Activated T-helper 17 cell treated with anti-CD3 and anti-CD28 coated beads, Interleukin-2, amount 50 U/mL, for 72 hours (primary cell): Measurements from ENCODE around the gene IL1RN. TPM values are rescaled to one million over a fixed set of nuclear protein-coding genes. Genes with fewer than 3 reads are reported as not detected.
"Not testable (repeated sequence)": the region's sequence is repeated elsewhere in the genome, so short reads cannot be mapped to it uniquely, and the experiment has no call there.

Experiments
- ATAC-seq: fragments of 150-1000 bp; cut with Tn5 transposase; replicated peaks from 2 replicates; pipeline ENCODE4 v1.10.0; 2021; ENCODE audit warnings: mild to moderate bottlenecking, moderate library complexity
- H3K27ac Mint-ChIP-seq: one replicate; pipeline ENCODE4 v1.8.0; 2022; ENCODE audit warnings: mixed read lengths
- H3K27me3 Mint-ChIP-seq: one replicate; pipeline ENCODE4 v1.8.0; 2022; ENCODE audit warnings: mixed read lengths
- H3K36me3 Mint-ChIP-seq: one replicate; pipeline ENCODE4 v1.8.0; 2022; ENCODE audit warnings: low read depth, mild to moderate bottlenecking, mixed read lengths
- H3K4me1 Mint-ChIP-seq: one replicate; pipeline ENCODE4 v1.8.0; 2022; ENCODE audit warnings: mixed read lengths
- H3K4me3 Mint-ChIP-seq: one replicate; pipeline ENCODE4 v1.8.0; 2022; ENCODE audit warnings: mild to moderate bottlenecking, mixed read lengths
- H3K9me3 Mint-ChIP-seq: one replicate; pipeline ENCODE4 v1.8.0; 2022; ENCODE audit warnings: mixed read lengths
- total RNA-seq, 2 donors: library from RNA; stranded (reverse); gene quantifications; one replicate each; pipeline ENCODE4 v1.2.3, GENCODE V29; 2022

Gene IL1RN
- total RNA-seq, 2 donors from 2014 or later, result 12.8 to 32.8 TPM

GRCh38 chr2:113093613-113093977 lies 33.8 kb upstream of the IL1RN start:
- Mint-ChIP-seq H3K27me3 (peaks cover 11% of the 10 kb centered on the region), H3K36me3 (peaks cover 9% of the 10 kb centered on the region), H3K4me3 (no peak overlapping the region), H3K4me1 (peaks cover 20% of the 10 kb centered on the region), H3K9me3 (peaks cover 10% of the 10 kb centered on the region), H3K27ac (no peak overlapping the region)
- no peak for ATAC-seq

GRCh38 chr2:113096306-113096705 lies 31.1 kb upstream of the IL1RN start:
- peak overlapping the region; percentile 90 for H3K27ac Mint-ChIP-seq
- peaks cover 11% of the 10 kb centered on the region for H3K27me3 Mint-ChIP-seq
- H3K4me3 Mint-ChIP-seq, result peak overlapping the region; percentile 83
- not testable (repeated sequence) for H3K36me3 Mint-ChIP-seq, ATAC-seq
- H3K4me1 Mint-ChIP-seq, result peaks cover 23% of the 10 kb centered on the region
- peaks cover 10% of the 10 kb centered on the region for H3K9me3 Mint-ChIP-seq

DNA sequence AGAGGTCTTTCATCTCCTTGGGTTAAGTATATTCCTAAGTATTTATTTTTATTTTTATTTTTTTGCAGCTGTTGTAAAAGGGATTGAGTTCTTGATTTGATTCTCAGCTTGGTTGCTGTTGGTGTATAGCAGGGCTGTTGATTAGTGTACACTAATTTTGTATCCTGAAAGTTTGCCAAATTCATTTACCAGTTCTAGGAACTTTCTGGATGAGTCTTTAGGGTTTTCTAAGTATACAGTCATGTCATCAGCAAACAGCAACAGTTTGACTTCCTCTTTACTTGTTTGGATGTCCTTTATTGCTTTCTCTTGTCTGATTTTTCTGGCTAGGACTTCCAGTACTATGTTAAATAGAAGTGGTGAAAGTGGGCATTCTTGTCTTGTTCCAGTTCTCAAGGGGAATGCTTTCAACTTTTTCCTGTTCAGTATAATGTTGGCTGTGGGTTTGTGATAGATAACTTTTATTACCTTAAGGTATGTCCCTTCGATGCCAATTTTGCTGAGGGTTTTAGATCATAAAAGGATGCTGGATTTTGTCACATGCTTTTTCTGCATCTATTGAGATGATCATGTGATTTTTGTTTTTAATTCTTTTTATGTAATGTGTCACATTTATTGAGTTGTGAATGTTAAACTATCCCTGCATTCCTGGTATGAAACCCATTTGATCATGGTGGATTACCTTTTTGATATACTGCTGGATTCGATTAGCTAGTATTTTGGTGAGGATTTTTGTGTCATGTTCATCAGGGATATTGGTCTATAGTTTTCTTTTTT lies 30.4 kb upstream of the IL1RN start:
- H3K27me3 Mint-ChIP-seq, result peaks cover 11% of the 10 kb centered on the region
- H3K9me3 Mint-ChIP-seq, result peaks cover 10% of the 10 kb centered on the region
- H3K36me3 Mint-ChIP-seq, result not testable (repeated sequence)
- peak; percentile 73 for ATAC-seq
- peak overlapping the region; percentile 83 for H3K4me3 Mint-ChIP-seq
- H3K27ac Mint-ChIP-seq, result peak overlapping the region; percentile 90
- H3K4me1 Mint-ChIP-seq, result peaks cover 24% of the 10 kb centered on the region

DNA sequence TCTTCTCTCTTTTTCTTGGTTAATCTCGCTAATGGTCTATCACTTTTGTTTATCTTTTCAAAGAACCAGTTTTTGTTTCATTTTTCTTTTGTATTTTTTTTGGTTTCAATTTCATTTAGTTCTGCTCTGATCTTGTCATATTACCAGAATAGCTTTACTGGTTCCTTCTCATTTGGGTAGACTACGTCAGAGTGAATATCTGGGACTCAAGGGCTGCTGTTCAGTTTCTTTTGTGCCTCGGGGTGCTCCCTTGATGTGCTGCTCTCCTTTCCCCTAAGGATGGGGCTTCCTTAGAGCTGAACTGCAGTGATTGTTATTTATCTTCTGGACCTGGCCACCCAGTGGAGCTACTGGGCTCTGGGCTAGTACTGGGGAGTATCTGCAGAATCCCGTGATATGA lies 29.4 kb upstream of the IL1RN start:
- Mint-ChIP-seq H3K9me3 (peaks cover 10% of the 10 kb centered on the region), H3K36me3 (peaks cover 9% of the 10 kb centered on the region), H3K27me3 (peaks cover 10% of the 10 kb centered on the region), H3K4me3 (peak overlapping the region; percentile 83), H3K4me1 (peaks cover 34% of the 10 kb centered on the region), H3K27ac (peak overlapping the region; percentile 90)
- ATAC-seq, result peak; percentile 88

- Mint-ChIP-seq H3K36me3 (peaks cover 9% of the 10 kb centered on the region), H3K27ac (peak overlapping the region; percentile 90), H3K4me3 (peak overlapping the region; percentile 83), H3K4me1 (peaks cover 39% of the 10 kb centered on the region), H3K9me3 (peaks cover 10% of the 10 kb centered on the region), H3K27me3 (peaks cover 5% of the 10 kb centered on the region)
- no peak for ATAC-seq
These were observed 28.9 kb upstream of the IL1RN start for GRCh38 chr2:113098532-113098931.

DNA sequence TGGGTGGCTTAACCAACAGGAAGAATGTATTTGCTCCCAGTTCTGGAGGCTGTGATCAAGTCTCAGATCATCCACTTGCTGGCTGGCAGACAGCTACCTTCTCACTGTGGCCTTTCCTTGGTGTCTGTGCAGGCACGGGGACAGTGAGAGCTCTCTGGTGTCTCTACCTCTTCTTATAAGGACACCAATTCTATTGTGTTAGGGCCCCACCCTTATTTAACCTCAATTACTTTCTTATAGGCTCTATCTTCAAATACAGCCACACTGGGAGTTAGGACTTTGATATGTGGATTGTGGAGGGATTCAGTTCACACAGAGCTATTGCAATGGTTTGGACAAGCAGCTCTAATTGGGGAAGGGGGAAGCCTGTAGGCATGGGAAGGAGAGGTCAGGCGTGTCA lies 25.3 kb upstream of the IL1RN start:
- Mint-ChIP-seq H3K36me3 (peaks cover 14% of the 10 kb centered on the region), H3K4me1 (peaks cover 38% of the 10 kb centered on the region), H3K27me3 (no peaks in the 10 kb centered on the region), H3K9me3 (peaks cover 7% of the 10 kb centered on the region), H3K4me3 (peak overlapping the region; percentile 65), H3K27ac (peak overlapping the region; percentile 92)
- ATAC-seq, result no peak

- peak overlapping the region; percentile 92 for H3K27ac Mint-ChIP-seq
- H3K27me3 Mint-ChIP-seq, result no peaks in the 10 kb centered on the region
- peaks cover 7% of the 10 kb centered on the region for H3K36me3 Mint-ChIP-seq
- H3K4me3 Mint-ChIP-seq, result peak overlapping the region; percentile 65
- no peak for ATAC-seq
- H3K9me3 Mint-ChIP-seq, result no peaks in the 10 kb centered on the region
- H3K4me1 Mint-ChIP-seq, result peaks cover 28% of the 10 kb centered on the region
These were observed 24.1 kb upstream of the IL1RN start for GRCh38 chr2:113103277-113103676.

- H3K36me3 Mint-ChIP-seq, result peaks cover 5% of the 10 kb centered on the region
- ATAC-seq, result peak; percentile 81
- peaks cover 25% of the 10 kb centered on the region for H3K4me1 Mint-ChIP-seq
- peak overlapping the region; percentile 92 for H3K27ac Mint-ChIP-seq
- no peaks in the 10 kb centered on the region for H3K9me3 Mint-ChIP-seq
- peak overlapping the region; percentile 65 for H3K4me3 Mint-ChIP-seq
- H3K27me3 Mint-ChIP-seq, result no peaks in the 10 kb centered on the region
These were observed 23.3 kb upstream of the IL1RN start for GRCh38 chr2:113104054-113104611.

GRCh38 chr2:113105047-113105785 lies 22.2 kb upstream of the IL1RN start:
- peak overlapping the region; percentile 92 for H3K27ac Mint-ChIP-seq
- H3K4me3 Mint-ChIP-seq, result peak overlapping the region; percentile 65
- H3K27me3 Mint-ChIP-seq, result no peaks in the 10 kb centered on the region
- H3K4me1 Mint-ChIP-seq, result peaks cover 25% of the 10 kb centered on the region
- peaks cover 5% of the 10 kb centered on the region for H3K36me3 Mint-ChIP-seq
- H3K9me3 Mint-ChIP-seq, result no peaks in the 10 kb centered on the region
- peak; percentile 73 for ATAC-seq

GRCh38 chr2:113111121-113111520 lies 16.3 kb upstream of the IL1RN start:
- Mint-ChIP-seq H3K4me3 (no peak overlapping the region), H3K9me3 (no peaks in the 10 kb centered on the region), H3K27me3 (no peaks in the 10 kb centered on the region), H3K27ac (no peak overlapping the region), H3K4me1 (peaks cover 5% of the 10 kb centered on the region), H3K36me3 (peaks cover 4% of the 10 kb centered on the region)
- no peak for ATAC-seq

DNA sequence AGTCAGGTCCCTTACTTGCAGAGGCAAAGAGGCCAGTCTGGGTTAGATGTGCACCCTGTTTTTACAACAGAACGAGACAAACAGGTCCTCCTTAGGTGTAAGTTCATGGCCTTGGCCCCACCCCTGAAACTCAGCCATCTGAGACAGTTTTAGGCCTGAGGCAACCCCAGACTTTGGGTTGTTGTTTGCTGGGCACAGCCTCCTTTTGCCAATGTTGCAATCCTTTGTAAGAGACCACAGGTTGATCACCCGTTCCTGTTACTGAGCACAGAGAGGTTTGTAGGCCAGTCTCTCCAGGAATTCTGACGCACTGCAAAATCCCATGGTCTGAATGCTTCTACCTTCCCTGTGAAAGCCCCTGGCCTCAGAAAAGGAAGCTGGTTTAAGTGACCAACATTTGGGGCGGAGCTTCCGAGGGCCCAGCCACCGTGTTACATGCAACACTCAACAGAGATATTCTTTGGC lies 15.5 kb upstream of the IL1RN start:
- peaks cover 6% of the 10 kb centered on the region for H3K4me1 Mint-ChIP-seq
- ATAC-seq, result no peak
- no peak overlapping the region for H3K4me3 Mint-ChIP-seq
- H3K36me3 Mint-ChIP-seq, result peaks cover 4% of the 10 kb centered on the region
- H3K27ac Mint-ChIP-seq, result no peak overlapping the region
- H3K27me3 Mint-ChIP-seq, result no peaks in the 10 kb centered on the region
- no peaks in the 10 kb centered on the region for H3K9me3 Mint-ChIP-seq

GRCh38 chr2:113112441-113112840 lies 15.0 kb upstream of the IL1RN start:
- H3K27ac Mint-ChIP-seq, result no peak overlapping the region
- H3K4me1 Mint-ChIP-seq, result peaks cover 9% of the 10 kb centered on the region
- H3K36me3 Mint-ChIP-seq, result peaks cover 4% of the 10 kb centered on the region
- no peaks in the 10 kb centered on the region for H3K27me3 Mint-ChIP-seq
- no peak for ATAC-seq
- H3K9me3 Mint-ChIP-seq, result no peaks in the 10 kb centered on the region
- H3K4me3 Mint-ChIP-seq, result no peak overlapping the region

DNA sequence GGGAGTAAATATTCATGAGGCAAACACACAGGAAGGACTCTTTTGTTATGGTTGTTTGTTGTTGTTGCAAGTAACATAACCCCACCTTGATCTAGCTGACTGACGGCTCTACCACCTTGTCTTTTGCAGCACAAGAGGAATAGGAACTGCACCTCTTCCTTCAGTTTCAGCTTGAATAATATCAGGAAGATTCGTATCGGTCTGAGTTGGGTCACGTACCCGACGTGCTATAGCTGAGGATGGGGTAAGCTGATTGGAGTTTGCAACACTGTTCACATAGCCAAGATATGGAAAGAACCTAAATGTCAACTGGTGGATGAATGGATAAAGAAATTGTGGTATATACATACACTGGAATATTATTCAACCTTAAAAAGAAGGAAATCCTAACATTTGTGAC lies 14.5 kb upstream of the IL1RN start:
- Mint-ChIP-seq H3K9me3 (no peaks in the 10 kb centered on the region), H3K27ac (no peak overlapping the region), H3K27me3 (no peaks in the 10 kb centered on the region), H3K36me3 (peaks cover 4% of the 10 kb centered on the region), H3K4me1 (peaks cover 11% of the 10 kb centered on the region), H3K4me3 (no peak overlapping the region)
- no peak for ATAC-seq

DNA sequence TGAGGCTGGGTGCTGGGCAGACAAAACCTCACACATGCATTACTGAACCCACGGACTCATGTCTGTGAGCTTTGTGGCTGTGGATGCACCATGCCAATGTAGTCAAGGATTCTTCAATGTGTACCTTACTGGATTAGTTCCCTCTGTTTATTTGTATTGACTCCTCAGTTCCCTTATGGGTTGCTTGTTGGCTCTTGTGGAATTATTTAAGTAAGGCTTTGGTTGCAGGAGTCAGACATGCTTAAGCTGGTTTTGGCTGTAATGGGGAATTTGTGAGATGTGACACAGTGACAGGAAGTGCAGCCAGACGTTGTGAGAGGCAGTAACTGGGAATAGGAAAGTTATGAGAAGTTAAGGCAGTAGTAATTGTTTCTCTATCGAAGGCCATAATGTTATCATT lies 13.6 kb upstream of the IL1RN start:
- no peak for ATAC-seq
- Mint-ChIP-seq H3K36me3 (peaks cover 4% of the 10 kb centered on the region), H3K4me3 (no peak overlapping the region), H3K4me1 (peaks cover 11% of the 10 kb centered on the region), H3K9me3 (no peaks in the 10 kb centered on the region), H3K27me3 (no peaks in the 10 kb centered on the region), H3K27ac (no peak overlapping the region)
